ENCODE measurements around the gene AFTPH.
"Not testable (repeated sequence)": the region's sequence is repeated elsewhere in the genome, so short reads cannot be mapped to it uniquely, and the experiment has no call there.

Gene AFTPH

GRCh38 chr2:64493788-64494187 lies 30.3 kb upstream of the AFTPH start:
- no peak for DNase-seq (ENCODE audit: low spot score)

- DNase-seq (ENCODE audit: low spot score) = no peak
Observed at GRCh38 chr2:64498438-64498837, 25.7 kb upstream of the AFTPH start.

GRCh38 chr2:64500549-64500948 lies 23.6 kb upstream of the AFTPH start:
- DNase-seq (ENCODE audit: low spot score) = no peak

- DNase-seq (ENCODE audit: low spot score) = no peak
Observed at GRCh38 chr2:64501946-64502345, 22.2 kb upstream of the AFTPH start.

- DNase-seq (ENCODE audit: low spot score) = no peak
Observed at GRCh38 chr2:64502860-64503259, 21.3 kb upstream of the AFTPH start.

GRCh38 chr2:64504774-64505720 lies 19.1 kb upstream of the AFTPH start:
- no peak for DNase-seq (ENCODE audit: low spot score)

GRCh38 chr2:64506686-64507085 lies 17.4 kb upstream of the AFTPH start:
- no peak for DNase-seq (ENCODE audit: low spot score)

GRCh38 chr2:64514008-64514407 lies 10.1 kb upstream of the AFTPH start:
- no peak for DNase-seq (ENCODE audit: low spot score)

GRCh38 chr2:64515086-64515485 lies 9.0 kb upstream of the AFTPH start:
- DNase-seq (ENCODE audit: low spot score) = no peak

GRCh38 chr2:64516651-64517510 lies 7.2 kb upstream of the AFTPH start:
- no peak for DNase-seq (ENCODE audit: low spot score)

GRCh38 chr2:64517511-64517884 lies 6.6 kb upstream of the AFTPH start:
- no peak for DNase-seq (ENCODE audit: low spot score)

GRCh38 chr2:64522843-64523428 lies 1.2 kb upstream of the AFTPH start:
- DNase-seq (ENCODE audit: low spot score) = peak; percentile 84

GRCh38 chr2:64524604-64525316 lies 632 bp downstream of the AFTPH start:
- peak; percentile 3 for DNase-seq (ENCODE audit: low spot score)

- DNase-seq (ENCODE audit: low spot score) = peak; percentile 28
Observed at GRCh38 chr2:64525317-64525613, 1.1 kb downstream of the AFTPH start.

- no peak for DNase-seq (ENCODE audit: low spot score)
Observed at GRCh38 chr2:64526034-64526433, 1.9 kb downstream of the AFTPH start.

- DNase-seq (ENCODE audit: low spot score) = not testable (repeated sequence)
Observed at GRCh38 chr2:64530946-64531345, 6.8 kb downstream of the AFTPH start.

GRCh38 chr2:64532030-64532429 lies 7.9 kb downstream of the AFTPH start:
- DNase-seq (ENCODE audit: low spot score) = no peak

GRCh38 chr2:64533882-64534281 lies 9.8 kb downstream of the AFTPH start:
- DNase-seq (ENCODE audit: low spot score) = no peak

- no peak for DNase-seq (ENCODE audit: low spot score)
Observed at GRCh38 chr2:64534363-64534762, 10.2 kb downstream of the AFTPH start.

- no peak for DNase-seq (ENCODE audit: low spot score)
Observed at GRCh38 chr2:64535024-64535423, 10.9 kb downstream of the AFTPH start.

- DNase-seq (ENCODE audit: low spot score) = no peak
Observed at GRCh38 chr2:64537991-64538390, 13.9 kb downstream of the AFTPH start.

GRCh38 chr2:64538764-64539433 lies 14.8 kb downstream of the AFTPH start:
- DNase-seq (ENCODE audit: low spot score) = no peak
